Neutrophil (primary cell): ENCODE data around the gene MPZL1.

Experiments
- H3K27ac ChIP-seq: fragments of 200-600 bp; sonication (generic); 2 replicates; pipeline ENCODE4 v1.5.1; 2016; ENCODE audit warnings: mild to moderate bottlenecking, moderate library complexity
- H3K27me3 ChIP-seq: fragments of 200-600 bp; sonication (generic); 2 replicates; pipeline ENCODE4 v1.6.0; 2016; ENCODE audit warnings: mild to moderate bottlenecking
- H3K36me3 ChIP-seq: fragments of 200-600 bp; sonication (generic); 2 replicates; pipeline ENCODE4 v1.5.1; 2017
- H3K4me1 ChIP-seq, 2 experiments: fragments of 200-600 bp in 1 of 2; sonication (generic) in 1 of 2; 1 replicate in 1 of 2; 2 replicates in 1 of 2; pipeline versions ENCODE4 v1.5.1 to v1.6.1; 2013 to 2016; ENCODE audit warnings: low read depth in 1 of 2, low read length in 1 of 2, mild to moderate bottlenecking in 1 of 2, moderate library complexity in 1 of 2; ENCODE audit not compliant: control insufficient read depth in 1 of 2, insufficient read depth in 1 of 2
- H3K4me3 ChIP-seq, 2 experiments: fragments of 200-600 bp in 1 of 2; sonication (generic) in 1 of 2; 1 replicate in 1 of 2; 2 replicates in 1 of 2; pipeline ENCODE4 v1.5.1; 2013 to 2016; ENCODE audit warnings: low read depth in 1 of 2, low read length in 1 of 2, mild to moderate bottlenecking in 1 of 2, moderate library complexity in 1 of 2
- H3K9me3 ChIP-seq: fragments of 200-600 bp; sonication (generic); 2 replicates; pipeline ENCODE4 v1.5.1; 2016
- TF ChIP-seq, protein P1 (sequence below): fragments of 200-600 bp; sonication (generic); IDR thresholded peaks from 2 replicates; pipeline ENCODE4 v1.5.1; 2016; ENCODE audit warnings: antibody characterized with exemption

MPZL1 gene

DNA sequence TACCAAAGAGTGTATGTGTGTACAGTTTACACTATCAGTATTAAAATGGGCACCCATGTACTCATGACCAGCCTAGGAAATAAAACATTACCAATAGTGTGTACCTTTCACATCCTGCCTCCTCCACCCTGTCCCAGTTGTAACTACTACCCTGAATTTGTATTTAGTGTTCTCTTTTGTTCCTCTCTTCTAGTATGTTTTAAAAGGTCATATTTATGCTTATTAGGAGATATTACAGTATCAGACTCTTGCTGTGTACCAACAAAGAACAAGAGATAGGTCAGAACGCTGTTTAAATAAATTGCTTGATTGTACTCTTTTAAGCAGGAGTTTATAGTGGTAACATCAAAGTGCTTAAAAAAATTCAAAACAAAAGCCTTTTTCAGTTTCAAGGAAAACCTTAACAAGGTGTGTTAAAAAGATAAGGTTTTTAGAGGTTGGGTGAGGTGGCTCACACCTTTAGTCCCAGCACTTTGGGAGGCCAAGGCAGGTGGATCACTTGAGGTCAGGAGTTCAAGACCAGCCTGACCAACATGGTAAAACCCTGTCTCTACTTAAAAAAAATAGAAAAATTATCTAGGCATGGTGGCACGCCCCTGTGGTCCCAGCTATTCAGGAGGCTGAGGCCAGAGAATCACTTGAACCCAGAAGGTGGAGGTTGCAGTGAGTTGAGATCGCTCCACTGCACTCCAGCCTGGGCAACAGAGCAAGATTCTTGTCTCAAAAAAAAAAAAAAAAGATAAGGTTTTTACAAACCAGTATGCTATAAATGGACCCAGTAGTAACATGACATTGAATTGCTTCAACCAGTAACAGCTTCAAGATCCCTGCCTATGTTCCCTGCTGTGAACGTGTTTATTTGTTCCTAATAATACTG lies 35.9 kb downstream of the MPZL1 start:
- no peaks in the 10 kb centered on the region for H3K9me3 ChIP-seq
- H3K27me3 ChIP-seq: no peaks in the 10 kb centered on the region
- H3K4me3 ChIP-seq: no peak overlapping the region
- H3K27ac ChIP-seq: no peak overlapping the region
- no peaks in the 10 kb centered on the region for H3K36me3 ChIP-seq
- H3K4me1 ChIP-seq: peaks cover 0 to 21% of the 10 kb centered on the region in 2 experiments
- TF ChIP-seq, protein P1, sequence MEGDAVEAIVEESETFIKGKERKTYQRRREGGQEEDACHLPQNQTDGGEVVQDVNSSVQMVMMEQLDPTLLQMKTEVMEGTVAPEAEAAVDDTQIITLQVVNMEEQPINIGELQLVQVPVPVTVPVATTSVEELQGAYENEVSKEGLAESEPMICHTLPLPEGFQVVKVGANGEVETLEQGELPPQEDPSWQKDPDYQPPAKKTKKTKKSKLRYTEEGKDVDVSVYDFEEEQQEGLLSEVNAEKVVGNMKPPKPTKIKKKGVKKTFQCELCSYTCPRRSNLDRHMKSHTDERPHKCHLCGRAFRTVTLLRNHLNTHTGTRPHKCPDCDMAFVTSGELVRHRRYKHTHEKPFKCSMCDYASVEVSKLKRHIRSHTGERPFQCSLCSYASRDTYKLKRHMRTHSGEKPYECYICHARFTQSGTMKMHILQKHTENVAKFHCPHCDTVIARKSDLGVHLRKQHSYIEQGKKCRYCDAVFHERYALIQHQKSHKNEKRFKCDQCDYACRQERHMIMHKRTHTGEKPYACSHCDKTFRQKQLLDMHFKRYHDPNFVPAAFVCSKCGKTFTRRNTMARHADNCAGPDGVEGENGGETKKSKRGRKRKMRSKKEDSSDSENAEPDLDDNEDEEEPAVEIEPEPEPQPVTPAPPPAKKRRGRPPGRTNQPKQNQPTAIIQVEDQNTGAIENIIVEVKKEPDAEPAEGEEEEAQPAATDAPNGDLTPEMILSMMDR: no peak

DNA sequence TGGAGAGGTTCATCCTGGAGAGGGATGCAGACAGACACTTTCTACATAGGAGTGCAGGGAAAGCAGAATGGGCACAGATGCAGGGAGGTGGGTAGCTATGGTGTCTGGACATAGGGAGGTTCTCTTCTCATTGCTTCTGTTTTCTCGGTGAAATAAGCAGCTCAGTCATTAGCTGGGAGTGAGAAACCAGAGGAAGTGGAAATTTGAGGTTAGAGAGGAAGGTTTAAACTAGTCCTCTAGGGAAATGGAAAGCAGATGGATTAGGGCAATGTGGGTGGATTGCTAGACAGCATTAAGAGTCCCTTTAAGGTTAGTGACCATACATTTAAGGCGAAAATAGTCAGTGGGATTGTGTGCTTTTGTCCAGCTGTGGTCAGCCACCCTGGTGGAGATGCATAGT lies 39.6 kb downstream of the MPZL1 start:
- Histone ChIP-seq H3K27me3 (no peaks in the 10 kb centered on the region), H3K36me3 (no peaks in the 10 kb centered on the region), H3K27ac (peak overlapping the region; percentile 48), H3K9me3 (no peaks in the 10 kb centered on the region), H3K4me3 (no peak overlapping the region), H3K4me1 (peaks cover 0 to 8% of the 10 kb centered on the region in 2 experiments)
- TF ChIP-seq, protein P1: no peak

DNA sequence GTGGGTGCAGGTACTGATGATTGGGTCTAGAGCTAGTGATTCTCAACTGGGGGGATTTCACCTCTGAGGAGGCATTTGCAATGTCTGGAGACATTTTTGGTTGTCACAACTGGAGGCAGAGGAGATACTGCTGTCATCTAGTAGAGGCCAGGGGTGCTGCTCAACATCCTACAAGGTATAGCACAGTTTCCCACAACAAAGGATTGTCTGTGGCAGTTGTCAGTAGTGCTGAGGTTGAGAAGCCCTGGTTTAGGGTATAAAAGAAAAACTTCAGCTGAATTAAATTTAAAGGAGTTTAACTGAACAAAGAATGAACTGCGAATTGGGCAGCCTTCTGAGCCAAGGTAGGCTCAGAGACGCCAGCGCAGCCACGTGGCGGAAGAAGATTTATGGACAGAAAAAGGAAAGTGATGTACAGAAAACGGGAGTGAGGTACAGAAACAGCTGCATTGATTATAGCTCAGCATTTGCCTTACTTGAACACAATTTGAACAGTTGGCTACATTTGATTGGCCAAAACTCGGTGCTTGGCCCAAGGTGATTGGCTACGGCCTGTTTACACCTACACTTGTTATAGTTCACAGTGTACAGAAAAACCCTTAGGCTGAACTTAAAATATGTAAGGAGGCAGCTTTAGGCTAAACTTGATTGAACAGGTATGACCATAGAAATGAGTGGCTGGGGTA lies 40.4 kb downstream of the MPZL1 start:
- H3K4me3 ChIP-seq: no peak overlapping the region
- H3K36me3 ChIP-seq: no peaks in the 10 kb centered on the region
- H3K27ac ChIP-seq: no peak overlapping the region
- peaks cover 5 to 16% of the 10 kb centered on the region in 2 experiments for H3K4me1 ChIP-seq
- no peaks in the 10 kb centered on the region for H3K9me3 ChIP-seq
- TF ChIP-seq, protein P1: no peak
- H3K27me3 ChIP-seq: no peaks in the 10 kb centered on the region

DNA sequence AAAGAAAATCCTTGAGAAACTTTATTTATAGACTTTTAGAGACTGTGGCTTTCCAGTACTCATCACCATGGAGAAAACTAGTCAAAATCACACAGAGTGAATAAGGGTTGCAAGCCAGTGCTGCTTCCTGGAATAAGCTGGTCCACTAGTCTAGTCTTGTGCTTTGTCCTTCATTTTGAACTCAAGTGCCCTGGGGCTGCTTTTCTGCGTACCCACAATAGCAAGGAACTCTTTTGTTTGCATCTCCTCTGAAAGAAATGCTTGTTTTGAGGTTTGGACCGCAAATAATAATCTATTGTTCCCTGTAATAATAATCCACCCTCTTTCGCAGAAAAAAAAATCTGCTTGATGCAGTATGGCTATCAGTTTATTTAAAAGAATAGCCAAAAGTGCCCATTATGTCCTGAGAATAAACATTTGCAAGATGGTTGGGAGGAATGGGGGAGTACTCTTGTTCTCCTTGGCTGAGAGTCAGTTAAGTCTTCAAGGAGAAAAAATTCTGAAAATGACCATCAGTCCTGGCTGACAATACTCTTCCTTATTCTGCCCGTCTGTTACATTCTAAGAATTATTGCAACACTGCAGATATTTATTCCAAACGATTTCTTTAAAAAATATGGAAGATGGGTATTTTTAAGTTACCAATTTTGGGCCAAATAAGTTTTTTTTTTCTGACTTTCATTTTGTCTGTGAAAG lies 41.9 kb downstream of the MPZL1 start:
- TF ChIP-seq, protein P1: no peak
- peaks cover 18 to 29% of the 10 kb centered on the region in 2 experiments for H3K4me1 ChIP-seq
- no peak overlapping the region for H3K27ac ChIP-seq
- H3K27me3 ChIP-seq: no peaks in the 10 kb centered on the region
- H3K36me3 ChIP-seq: no peaks in the 10 kb centered on the region
- H3K9me3 ChIP-seq: no peaks in the 10 kb centered on the region
- H3K4me3 ChIP-seq: no peak overlapping the region

DNA sequence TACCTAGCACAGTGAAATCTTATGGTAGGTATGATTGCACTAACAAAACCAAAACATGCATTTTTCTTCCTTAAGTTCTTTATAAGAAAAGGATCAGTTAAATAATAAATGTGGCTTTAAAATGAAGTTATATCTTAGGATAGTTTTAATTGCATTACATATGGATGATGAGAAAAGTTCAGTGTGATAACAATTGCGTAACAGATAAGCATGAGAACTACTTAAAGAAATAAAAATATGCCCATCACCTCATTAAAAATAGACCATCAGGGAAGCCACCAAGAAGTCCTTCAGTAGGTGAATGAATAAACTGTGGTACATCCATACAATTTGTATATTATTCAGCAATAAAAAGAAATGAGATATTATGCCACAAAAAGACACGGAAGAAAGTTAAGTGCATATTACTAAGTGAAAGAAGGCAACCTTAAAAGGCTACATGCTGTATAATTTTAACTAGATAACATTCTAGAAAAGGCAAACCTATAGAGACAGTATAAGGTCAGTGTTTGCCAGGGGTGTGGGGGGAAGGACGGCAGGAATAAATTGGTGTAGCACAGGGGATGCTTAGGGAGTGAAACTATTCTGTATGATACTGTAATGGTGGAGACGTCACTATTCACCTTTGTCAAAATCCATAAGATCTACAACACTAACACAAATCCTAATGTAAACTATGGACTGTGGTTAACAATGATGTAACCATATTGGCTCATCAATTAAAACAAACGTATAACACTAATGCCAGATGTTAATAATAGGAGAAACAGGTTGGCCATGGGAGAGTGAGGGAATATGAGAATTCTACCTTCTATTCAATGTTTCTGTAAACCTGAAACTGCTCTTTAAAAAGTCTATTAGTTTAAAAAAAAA lies 42.9 kb downstream of the MPZL1 start:
- TF ChIP-seq, protein P1: no peak
- Histone ChIP-seq H3K4me1 (peaks cover 18 to 33% of the 10 kb centered on the region in 2 experiments), H3K9me3 (no peaks in the 10 kb centered on the region), H3K4me3 (no peak overlapping the region), H3K27ac (no peak overlapping the region), H3K36me3 (no peaks in the 10 kb centered on the region), H3K27me3 (no peaks in the 10 kb centered on the region)
